ACC112 (cell line): ENCODE measurements around the gene GLIS1.

Experiments
- H2AFZ ChIP-seq: fragments of 200-600 bp; sonication (generic); one replicate; pipeline ENCODE4 v1.6.0; 2017; ENCODE audit warnings: antibody characterized with exemption, low read length; ENCODE audit not compliant: unreplicated experiment
- H3K27ac ChIP-seq: fragments of 200-600 bp; sonication (generic); 2 replicates; pipeline ENCODE4 v1.5.1; 2014; ENCODE audit warnings: low read depth, mild to moderate bottlenecking, antibody characterized with exemption, low read length, moderate library complexity
- H3K27me3 ChIP-seq: fragments of 200-600 bp; sonication (generic); 2 replicates; pipeline ENCODE4 v1.6.1; 2014; ENCODE audit warnings: mild to moderate bottlenecking, antibody characterized with exemption, low read length, moderate library complexity, mixed read lengths; ENCODE audit not compliant: insufficient read depth
- H3K36me3 ChIP-seq: fragments of 200-600 bp; sonication (generic); 2 replicates; pipeline ENCODE4 v1.6.1; 2016; ENCODE audit warnings: mild to moderate bottlenecking, antibody characterized with exemption, low read length, moderate library complexity, mixed read lengths; ENCODE audit not compliant: insufficient read depth
- H3K4me1 ChIP-seq: fragments of 200-600 bp; sonication (generic); one replicate; pipeline ENCODE4 v1.6.1; 2016; ENCODE audit warnings: low read length, mixed read lengths; ENCODE audit not compliant: insufficient read depth, unreplicated experiment, control insufficient read depth
- H3K4me3 ChIP-seq: fragments of 200-600 bp; sonication (generic); 2 replicates; pipeline ENCODE4 v1.5.1; 2014; ENCODE audit warnings: mild to moderate bottlenecking, low read depth, low read length
- H3K79me2 ChIP-seq: fragments of 200-600 bp; sonication (generic); one replicate; pipeline ENCODE4 v1.6.0; 2016; ENCODE audit warnings: low read length; ENCODE audit not compliant: control insufficient read depth, unreplicated experiment, insufficient read depth

The GLIS1 gene

GRCh38 chr1:53637511-53638359, 101.2 kb downstream of the GLIS1 start:
- no peaks in the 10 kb centered on the region for H3K36me3 ChIP-seq

DNA sequence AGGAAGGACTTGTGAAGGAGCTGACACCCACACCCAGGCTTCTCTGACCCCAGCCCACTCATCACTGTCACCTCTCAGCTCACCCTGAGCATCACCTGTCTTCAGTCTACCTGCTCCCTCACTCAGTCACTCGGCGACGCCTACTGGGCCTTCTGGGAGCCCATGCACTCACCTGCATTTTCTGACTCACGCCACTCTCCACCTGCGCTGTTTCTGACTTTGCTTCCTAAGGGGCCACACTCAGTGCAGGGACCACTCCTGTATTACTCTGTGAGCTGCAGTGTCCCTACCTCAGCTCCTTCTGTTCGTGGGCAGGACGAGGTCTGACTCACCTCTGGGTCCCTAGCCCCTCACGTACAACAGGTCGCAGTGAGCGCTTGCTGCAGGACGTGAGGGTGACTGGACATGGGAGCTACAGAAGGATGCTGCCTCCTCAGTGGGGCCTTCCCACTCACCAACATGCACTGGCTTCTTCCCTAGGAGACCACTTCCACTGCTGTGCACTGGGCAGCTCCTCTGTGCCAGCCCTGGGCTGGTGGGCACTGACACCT, 102.3 kb downstream of the GLIS1 start:
- Histone ChIP-seq H3K36me3 (no peaks in the 10 kb centered on the region), H3K27ac (no peak overlapping the region), H3K79me2 (no peaks in the 10 kb centered on the region), H3K4me3 (no peak overlapping the region), H2AFZ (no peak overlapping the region), H3K4me1 (no peaks in the 10 kb centered on the region), H3K27me3 (no peaks in the 10 kb centered on the region)

More at GRCh38 chr1:53637511-53638359, 101.2 kb downstream of the GLIS1 start:
- Histone ChIP-seq H3K27me3 (no peaks in the 10 kb centered on the region), H3K4me3 (no peak overlapping the region), H2AFZ (no peak overlapping the region), H3K4me1 (no peaks in the 10 kb centered on the region), H3K27ac (no peak overlapping the region), H3K79me2 (no peaks in the 10 kb centered on the region)

GRCh38 chr1:53634571-53634979, 104.4 kb downstream of the GLIS1 start:
- Histone ChIP-seq H3K4me1 (no peaks in the 10 kb centered on the region), H3K27me3 (no peaks in the 10 kb centered on the region), H3K36me3 (no peaks in the 10 kb centered on the region), H3K79me2 (no peaks in the 10 kb centered on the region), H3K27ac (no peak overlapping the region), H3K4me3 (no peak overlapping the region), H2AFZ (no peak overlapping the region)

- Histone ChIP-seq H3K4me3 (no peak overlapping the region), H2AFZ (no peak overlapping the region), H3K27ac (no peak overlapping the region), H3K4me1 (no peaks in the 10 kb centered on the region), H3K27me3 (no peaks in the 10 kb centered on the region), H3K36me3 (no peaks in the 10 kb centered on the region), H3K79me2 (no peaks in the 10 kb centered on the region)
These were observed 105.8 kb downstream of the GLIS1 start for GRCh38 chr1:53633073-53633704.

DNA sequence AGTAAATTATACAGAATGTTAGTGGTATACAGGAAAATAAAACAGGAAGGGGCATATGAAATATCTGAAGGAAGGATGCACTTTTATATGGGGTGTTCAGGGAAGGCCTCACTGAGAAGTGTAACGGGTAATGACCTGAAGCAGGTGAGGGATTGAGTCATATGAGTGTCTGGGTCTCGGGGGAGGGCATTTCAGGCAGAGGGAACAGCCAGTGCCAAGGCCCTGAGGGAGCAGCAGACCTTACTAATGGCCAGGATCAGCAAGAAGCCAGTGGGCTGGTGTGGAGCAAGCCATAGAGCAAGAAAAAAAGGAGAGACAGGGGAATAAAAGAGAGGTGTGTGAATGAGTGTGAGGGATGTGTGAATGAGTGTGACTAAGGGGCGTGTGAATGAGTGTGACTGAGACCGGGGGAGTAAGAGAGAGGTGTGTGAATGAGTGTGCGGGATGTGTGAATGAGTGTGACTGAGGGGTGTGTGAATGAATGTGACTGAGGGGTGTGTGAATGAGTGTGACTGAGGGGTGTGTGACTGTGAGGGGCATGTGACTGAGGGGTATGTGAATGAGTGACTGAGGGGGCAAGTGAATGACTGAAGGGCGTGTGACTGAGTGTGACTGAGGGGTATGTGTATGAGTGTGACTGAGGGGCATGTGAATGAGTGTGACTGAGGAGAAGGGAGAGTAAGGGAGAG, 107.2 kb downstream of the GLIS1 start:
- H2AFZ ChIP-seq = no peak overlapping the region
- no peak overlapping the region for H3K27ac ChIP-seq
- no peaks in the 10 kb centered on the region for H3K4me1 ChIP-seq
- H3K79me2 ChIP-seq = no peaks in the 10 kb centered on the region
- H3K27me3 ChIP-seq = no peaks in the 10 kb centered on the region
- H3K36me3 ChIP-seq = no peaks in the 10 kb centered on the region
- no peak overlapping the region for H3K4me3 ChIP-seq

DNA sequence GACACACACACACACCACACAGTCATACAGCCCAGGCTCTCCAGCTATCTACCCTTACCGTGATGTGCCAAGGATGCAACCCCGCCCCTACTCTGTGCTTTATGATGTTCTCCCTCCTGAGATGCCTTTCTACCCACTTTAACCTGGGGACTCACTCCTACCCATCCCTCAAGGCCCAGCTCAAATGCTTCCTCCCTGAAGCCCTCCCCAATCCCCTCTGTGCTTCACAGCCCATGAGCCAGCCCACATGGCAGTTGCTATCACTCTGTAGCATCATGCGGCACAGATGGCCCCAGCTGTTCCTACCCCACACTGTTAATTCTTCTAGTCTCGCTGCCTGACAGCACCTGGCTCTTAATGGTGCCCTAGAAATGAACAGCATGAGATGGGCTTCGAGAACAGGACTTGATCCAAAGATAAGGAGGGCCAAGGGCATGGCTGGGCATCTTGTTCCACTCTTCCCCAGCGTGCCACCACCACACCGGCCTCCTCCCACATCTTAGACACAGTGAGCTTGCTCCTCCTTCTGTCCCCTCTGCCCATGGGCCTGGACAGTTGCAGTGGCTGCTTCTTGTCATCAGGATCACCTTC, 109.8 kb downstream of the GLIS1 start:
- no peaks in the 10 kb centered on the region for H3K27me3 ChIP-seq
- no peak overlapping the region for H2AFZ ChIP-seq
- H3K4me1 ChIP-seq = peaks cover 20% of the 10 kb centered on the region
- H3K36me3 ChIP-seq = no peaks in the 10 kb centered on the region
- H3K27ac ChIP-seq = no peak overlapping the region
- H3K4me3 ChIP-seq = no peak overlapping the region
- H3K79me2 ChIP-seq = no peaks in the 10 kb centered on the region

DNA sequence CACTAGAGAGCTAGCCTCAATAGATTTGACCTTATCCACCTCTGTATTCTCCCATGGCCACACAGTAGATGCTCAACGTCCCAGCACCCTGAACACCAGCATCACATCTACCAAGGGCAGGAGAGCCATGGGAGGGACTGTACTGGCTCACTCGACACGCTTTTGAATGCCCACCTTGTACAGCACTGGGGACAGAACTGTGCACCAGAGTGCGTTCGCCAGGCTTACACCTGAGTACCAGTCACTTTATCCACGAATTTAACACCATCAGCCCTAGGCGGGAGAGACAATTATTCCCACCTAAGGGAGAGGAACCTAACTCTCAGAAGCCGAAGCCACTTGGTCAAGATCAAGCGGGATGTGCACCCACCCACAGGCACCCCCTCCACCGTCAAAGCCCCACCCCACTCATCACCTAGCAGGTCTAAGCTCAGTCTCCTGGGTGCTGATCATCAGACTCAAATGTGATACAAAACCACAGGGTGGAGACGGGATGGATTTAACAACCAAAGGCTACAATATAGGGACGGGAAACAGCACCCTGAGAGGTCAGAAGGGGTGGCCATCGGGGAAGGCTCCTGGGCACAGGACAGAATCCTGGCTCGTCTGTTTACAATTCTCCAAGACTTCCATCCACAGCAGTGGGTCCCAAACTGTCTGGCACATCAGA, 110.5 kb downstream of the GLIS1 start:
- Histone ChIP-seq H3K27ac (no peak overlapping the region), H3K36me3 (no peaks in the 10 kb centered on the region), H2AFZ (no peak overlapping the region), H3K4me3 (no peak overlapping the region), H3K27me3 (no peaks in the 10 kb centered on the region), H3K79me2 (peaks cover 4% of the 10 kb centered on the region), H3K4me1 (peaks cover 20% of the 10 kb centered on the region)

DNA sequence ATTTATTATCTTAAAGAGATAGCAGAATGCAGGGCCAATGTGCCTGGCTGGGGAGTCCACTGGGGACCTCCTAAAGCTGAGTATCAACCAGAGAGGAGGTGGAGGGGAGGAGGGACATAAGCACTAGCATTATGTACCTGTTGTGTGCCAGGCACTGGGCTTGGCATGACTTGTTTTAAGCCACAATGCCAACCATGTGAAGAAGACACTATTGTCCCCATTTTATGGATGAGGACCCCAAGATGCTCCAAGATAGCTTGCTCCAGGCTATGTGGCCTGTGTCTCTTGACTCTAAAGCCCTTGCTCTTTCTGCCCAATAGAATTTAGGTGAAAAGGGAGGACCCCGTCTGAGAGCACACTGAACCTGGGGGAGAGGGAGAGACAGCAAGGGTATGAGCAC, 111.3 kb downstream of the GLIS1 start:
- H3K27me3 ChIP-seq = no peaks in the 10 kb centered on the region
- no peaks in the 10 kb centered on the region for H3K36me3 ChIP-seq
- no peak overlapping the region for H3K27ac ChIP-seq

DNA sequence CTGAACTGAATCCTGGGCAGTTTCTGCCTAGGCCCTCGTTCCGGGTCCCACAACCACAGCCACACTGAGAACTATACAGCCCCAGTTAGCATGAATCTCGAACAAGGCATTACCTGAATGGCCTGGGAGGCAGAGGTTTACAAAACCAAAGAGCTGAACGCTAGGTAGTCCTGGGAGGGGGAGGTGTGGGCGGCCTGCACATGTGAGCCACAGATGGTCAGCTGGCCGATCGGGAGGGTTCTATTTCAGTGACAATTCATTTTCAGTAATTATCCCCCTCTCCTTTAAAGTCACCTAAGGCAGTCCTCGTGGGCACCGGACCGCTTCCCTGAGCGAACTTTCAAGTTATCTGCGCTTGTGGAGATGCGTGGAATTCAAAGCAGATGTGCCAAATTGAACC, 111.9 kb downstream of the GLIS1 start:
- no peak overlapping the region for H3K4me3 ChIP-seq
- no peak overlapping the region for H2AFZ ChIP-seq
- H3K27ac ChIP-seq = no peak overlapping the region
- no peaks in the 10 kb centered on the region for H3K36me3 ChIP-seq
- H3K4me1 ChIP-seq = peaks cover 20% of the 10 kb centered on the region
- H3K79me2 ChIP-seq = peaks cover 4% of the 10 kb centered on the region
- H3K27me3 ChIP-seq = no peaks in the 10 kb centered on the region

More for the DNA sequence above, 111.3 kb downstream of the GLIS1 start:
- peaks cover 20% of the 10 kb centered on the region for H3K4me1 ChIP-seq
- H2AFZ ChIP-seq = no peak overlapping the region
- no peak overlapping the region for H3K4me3 ChIP-seq
- H3K79me2 ChIP-seq = peaks cover 4% of the 10 kb centered on the region

DNA sequence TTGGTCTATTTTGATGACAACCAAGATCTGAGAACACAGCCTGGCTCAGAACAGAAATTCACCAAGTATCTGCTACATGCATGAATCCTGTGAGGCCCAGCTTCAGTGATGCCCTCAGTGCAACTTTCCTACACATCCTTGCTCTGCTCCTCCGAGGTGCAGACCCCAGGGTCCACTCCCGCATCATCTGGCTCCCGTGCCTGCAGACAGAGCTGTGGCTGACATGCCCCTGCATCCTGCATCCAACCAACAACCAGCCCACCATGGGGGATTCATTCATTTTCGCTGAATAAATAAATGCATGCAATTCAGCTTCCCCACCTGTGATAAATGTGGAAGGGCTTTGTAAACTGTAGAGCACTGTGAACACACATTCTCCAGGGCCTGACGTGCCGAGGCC, 112.3 kb downstream of the GLIS1 start:
- Histone ChIP-seq H3K27ac (no peak overlapping the region), H3K27me3 (no peaks in the 10 kb centered on the region), H3K4me3 (no peak overlapping the region), H3K79me2 (peaks cover 4% of the 10 kb centered on the region), H2AFZ (no peak overlapping the region), H3K36me3 (no peaks in the 10 kb centered on the region), H3K4me1 (peaks cover 20% of the 10 kb centered on the region)
